ENCODE measurements around the gene SERPINB1. TPM values are rescaled to one million over a fixed set of nuclear protein-coding genes. Genes with fewer than 3 reads are reported as not detected.
A peak's percentile ranks its signal among the peaks of the same experiment; 100 is the strongest.

Gene SERPINB1
- total and polyA plus RNA-seq, 2 experiments from 2014 or later: 5.6 to 6.5 TPM

DNA sequence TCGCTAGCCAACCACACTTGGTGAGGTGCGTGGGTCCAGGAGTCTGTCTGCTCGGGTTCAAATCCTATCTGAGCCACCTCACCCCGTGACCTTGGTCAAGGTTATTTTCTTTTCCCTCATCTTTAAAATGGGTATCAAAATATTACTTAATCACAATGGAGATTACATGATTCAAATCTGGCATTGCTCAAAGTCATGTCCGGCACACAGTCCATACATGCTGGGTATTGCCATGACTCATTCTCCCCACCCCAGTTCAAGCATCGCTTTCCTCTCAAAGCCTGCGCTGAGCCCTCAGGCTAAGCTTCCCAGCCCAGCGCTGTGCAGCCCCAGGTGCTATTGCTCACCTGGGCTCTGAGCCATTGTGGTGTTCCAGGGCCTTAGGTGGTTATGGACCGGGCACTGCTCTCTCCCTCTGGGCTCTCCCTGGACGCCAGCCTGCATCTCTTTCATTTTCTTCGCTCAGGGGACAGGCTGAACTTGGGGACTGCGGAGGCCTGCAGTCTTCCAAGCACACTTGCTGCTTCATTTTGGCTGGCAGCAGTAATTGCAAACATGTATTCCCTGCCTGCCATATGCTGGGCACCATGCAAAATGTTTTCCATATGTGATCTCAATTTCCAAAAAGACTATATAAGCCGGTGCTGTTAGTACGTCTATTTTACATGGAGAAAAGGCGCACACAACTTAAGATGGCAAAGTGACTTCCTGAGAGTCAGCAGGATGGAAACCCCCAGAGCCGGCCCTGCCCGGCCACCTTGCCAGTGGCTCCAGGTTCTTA, 49.1 kb downstream of the SERPINB1 start (continued):
- TF ChIP-seq, protein P1, sequence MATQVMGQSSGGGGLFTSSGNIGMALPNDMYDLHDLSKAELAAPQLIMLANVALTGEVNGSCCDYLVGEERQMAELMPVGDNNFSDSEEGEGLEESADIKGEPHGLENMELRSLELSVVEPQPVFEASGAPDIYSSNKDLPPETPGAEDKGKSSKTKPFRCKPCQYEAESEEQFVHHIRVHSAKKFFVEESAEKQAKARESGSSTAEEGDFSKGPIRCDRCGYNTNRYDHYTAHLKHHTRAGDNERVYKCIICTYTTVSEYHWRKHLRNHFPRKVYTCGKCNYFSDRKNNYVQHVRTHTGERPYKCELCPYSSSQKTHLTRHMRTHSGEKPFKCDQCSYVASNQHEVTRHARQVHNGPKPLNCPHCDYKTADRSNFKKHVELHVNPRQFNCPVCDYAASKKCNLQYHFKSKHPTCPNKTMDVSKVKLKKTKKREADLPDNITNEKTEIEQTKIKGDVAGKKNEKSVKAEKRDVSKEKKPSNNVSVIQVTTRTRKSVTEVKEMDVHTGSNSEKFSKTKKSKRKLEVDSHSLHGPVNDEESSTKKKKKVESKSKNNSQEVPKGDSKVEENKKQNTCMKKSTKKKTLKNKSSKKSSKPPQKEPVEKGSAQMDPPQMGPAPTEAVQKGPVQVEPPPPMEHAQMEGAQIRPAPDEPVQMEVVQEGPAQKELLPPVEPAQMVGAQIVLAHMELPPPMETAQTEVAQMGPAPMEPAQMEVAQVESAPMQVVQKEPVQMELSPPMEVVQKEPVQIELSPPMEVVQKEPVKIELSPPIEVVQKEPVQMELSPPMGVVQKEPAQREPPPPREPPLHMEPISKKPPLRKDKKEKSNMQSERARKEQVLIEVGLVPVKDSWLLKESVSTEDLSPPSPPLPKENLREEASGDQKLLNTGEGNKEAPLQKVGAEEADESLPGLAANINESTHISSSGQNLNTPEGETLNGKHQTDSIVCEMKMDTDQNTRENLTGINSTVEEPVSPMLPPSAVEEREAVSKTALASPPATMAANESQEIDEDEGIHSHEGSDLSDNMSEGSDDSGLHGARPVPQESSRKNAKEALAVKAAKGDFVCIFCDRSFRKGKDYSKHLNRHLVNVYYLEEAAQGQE (IDR thresholded peaks at IDR 0.05; ENCODE audit: unreplicated experiment): no peak

DNA sequence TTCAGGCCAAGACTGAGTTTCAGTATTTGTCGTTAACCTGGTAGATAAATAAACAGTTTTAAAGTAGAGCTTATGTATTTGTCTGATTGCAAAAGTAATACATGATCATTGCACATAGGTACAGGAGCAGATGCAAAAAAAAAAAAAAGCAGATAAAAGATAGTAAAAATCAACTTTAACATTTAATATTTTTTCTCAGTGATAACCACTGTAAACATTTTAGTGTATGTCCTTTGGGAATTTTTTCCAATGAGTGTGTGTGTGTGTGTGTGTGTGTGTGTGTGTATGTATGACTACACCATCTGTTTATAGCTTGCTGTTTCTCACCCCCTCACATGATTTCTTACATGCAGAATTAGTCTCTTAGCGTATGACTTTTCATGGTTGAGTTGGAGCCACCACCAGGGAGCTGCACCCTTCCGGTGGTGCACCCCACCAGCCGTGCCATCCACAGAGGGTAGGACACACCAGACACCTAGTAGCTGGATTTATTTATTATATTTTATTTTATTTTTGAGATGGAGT, 50.2 kb downstream of the SERPINB1 start:
- Histone ChIP-seq H3K4me3 (no peak overlapping the region), H3K27ac (ENCODE audit: low read depth) (no peak overlapping the region), H3F3A (replicated peaks; ENCODE audit: low read depth) (no peaks in the 10 kb centered on the region), H2AFZ (no peak overlapping the region), H4K20me1 (replicated peaks; ENCODE audit: insufficient read depth) (no peaks in the 10 kb centered on the region), H3K36me3 (ENCODE audit: insufficient read depth) (no peaks in the 10 kb centered on the region), H3K79me2 (replicated peaks; ENCODE audit: insufficient read depth) (peaks cover 14% of the 10 kb centered on the region; the same call in 1 of the 2 replicates), H3K9me2 (ENCODE audit: insufficient read depth) (no peaks in the 10 kb centered on the region), H3K4me1 (ENCODE audit: insufficient read depth) (peaks cover 3% of the 10 kb centered on the region; the same call in 1 of the 2 replicates), H3K27me3 (ENCODE audit: insufficient read depth) (no peaks in the 10 kb centered on the region), H3K4me2 (no peak overlapping the region)
- TF ChIP-seq ZNF331 (CRISPR knock-in tag; IDR thresholded peaks at IDR 0.05; ENCODE audit: low read depth) (no peak), JUNB (IDR thresholded peaks at IDR 0.05; ENCODE audit: unreplicated experiment) (no peak), ZNF114 (CRISPR knock-in tag; IDR thresholded peaks at IDR 0.05) (no peak), EZH2 (IDR thresholded peaks at IDR 0.05; ENCODE audit: low read depth, unreplicated experiment) (no peak)
- Mint-ChIP-seq H3K4me1 (peaks cover 19% of the 10 kb centered on the region), H3K36me3 (ENCODE audit: low read depth) (peaks cover 12% of the 10 kb centered on the region), H3K9me3 (no peaks in the 10 kb centered on the region; the same call in 2 of the 3 replicates), H3K27ac (peak overlapping the region; percentile 94), H3K4me3 (no peak overlapping the region), H3K27me3 (ENCODE audit: insufficient read depth, low read depth, poor library complexity) (no peaks in the 10 kb centered on the region)
- DNase-seq (ENCODE audit: low spot score): no peak
- ATAC-seq: no peak

DNA sequence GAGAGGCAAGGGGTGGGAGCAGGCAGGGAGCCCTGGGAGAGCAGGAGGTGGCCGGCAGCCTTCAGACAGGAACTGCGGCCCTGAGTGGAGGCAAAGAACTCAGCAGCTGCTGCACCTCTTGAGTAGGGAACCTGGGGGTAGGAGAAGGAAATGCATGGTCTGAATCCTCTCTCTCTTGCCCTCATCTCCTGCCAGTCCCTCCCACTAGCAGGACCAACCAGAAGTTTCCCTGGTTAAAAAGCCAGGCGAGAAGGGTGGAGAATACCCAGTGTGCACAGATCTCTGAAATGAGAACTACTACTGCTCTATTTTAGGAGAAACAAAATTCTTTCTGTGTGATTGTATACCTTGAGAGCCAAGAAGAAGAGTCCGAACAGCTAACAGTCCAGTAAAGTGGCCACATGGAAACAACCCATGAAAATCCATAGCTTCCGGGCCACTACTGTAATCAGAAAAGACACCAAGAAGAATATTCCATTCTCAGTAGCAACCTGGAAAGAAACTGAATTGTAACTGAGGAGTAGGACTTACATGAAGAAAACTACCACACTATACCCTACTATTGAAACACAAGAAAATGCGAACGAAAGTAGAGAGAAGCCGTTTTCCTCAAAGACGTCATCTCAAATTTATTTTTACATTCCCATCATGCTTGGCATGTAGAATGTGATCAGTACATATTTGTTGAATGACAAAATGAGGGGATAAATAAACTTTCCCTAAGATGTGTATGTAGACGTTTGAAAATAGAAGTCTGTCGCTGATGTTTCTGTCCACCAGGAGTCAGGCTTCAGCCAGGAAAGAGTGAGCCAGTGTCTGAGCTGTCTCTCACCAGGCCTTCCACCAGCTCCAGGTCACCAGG, 50.8 kb downstream of the SERPINB1 start:
- no peaks in the 10 kb centered on the region for H3F3A ChIP-seq (replicated peaks; ENCODE audit: low read depth)
- no peak overlapping the region for H3K4me2 ChIP-seq
- Mint-ChIP-seq H3K27me3 (ENCODE audit: insufficient read depth, low read depth, poor library complexity) (no peaks in the 10 kb centered on the region), H3K4me3 (no peak overlapping the region; the same call in 2 of the 3 replicates), H3K27ac (peak overlapping the region; percentile 94), H3K9me3 (no peaks in the 10 kb centered on the region; the same call in 2 of the 3 replicates), H3K4me1 (peaks cover 19% of the 10 kb centered on the region), H3K36me3 (ENCODE audit: low read depth) (peaks cover 18% of the 10 kb centered on the region)
- no peaks in the 10 kb centered on the region for H3K27me3 ChIP-seq (ENCODE audit: insufficient read depth)
- peaks cover 14% of the 10 kb centered on the region; the same call in 1 of the 2 replicates for H3K79me2 ChIP-seq (replicated peaks; ENCODE audit: insufficient read depth)
- no peak overlapping the region for H2AFZ ChIP-seq
- peak; percentile 93 for ATAC-seq
- no peaks in the 10 kb centered on the region for H3K9me2 ChIP-seq (ENCODE audit: insufficient read depth)
- peak; percentile 87 for DNase-seq (ENCODE audit: low spot score)
- 0 out of 2 replicates have a peak, but pooled peaks cover 4% of the 10 kb centered on the region for H3K36me3 ChIP-seq (ENCODE audit: insufficient read depth)
- H4K20me1 ChIP-seq (replicated peaks; ENCODE audit: insufficient read depth): no peaks in the 10 kb centered on the region
- H3K4me3 ChIP-seq: no peak overlapping the region
- peak overlapping the region; percentile 65; the same call in 1 of the 2 replicates for H3K27ac ChIP-seq (ENCODE audit: low read depth)
- H3K4me1 ChIP-seq (ENCODE audit: insufficient read depth): peaks cover 3% of the 10 kb centered on the region; the same call in 1 of the 2 replicates
- TF ChIP-seq, protein P2, sequence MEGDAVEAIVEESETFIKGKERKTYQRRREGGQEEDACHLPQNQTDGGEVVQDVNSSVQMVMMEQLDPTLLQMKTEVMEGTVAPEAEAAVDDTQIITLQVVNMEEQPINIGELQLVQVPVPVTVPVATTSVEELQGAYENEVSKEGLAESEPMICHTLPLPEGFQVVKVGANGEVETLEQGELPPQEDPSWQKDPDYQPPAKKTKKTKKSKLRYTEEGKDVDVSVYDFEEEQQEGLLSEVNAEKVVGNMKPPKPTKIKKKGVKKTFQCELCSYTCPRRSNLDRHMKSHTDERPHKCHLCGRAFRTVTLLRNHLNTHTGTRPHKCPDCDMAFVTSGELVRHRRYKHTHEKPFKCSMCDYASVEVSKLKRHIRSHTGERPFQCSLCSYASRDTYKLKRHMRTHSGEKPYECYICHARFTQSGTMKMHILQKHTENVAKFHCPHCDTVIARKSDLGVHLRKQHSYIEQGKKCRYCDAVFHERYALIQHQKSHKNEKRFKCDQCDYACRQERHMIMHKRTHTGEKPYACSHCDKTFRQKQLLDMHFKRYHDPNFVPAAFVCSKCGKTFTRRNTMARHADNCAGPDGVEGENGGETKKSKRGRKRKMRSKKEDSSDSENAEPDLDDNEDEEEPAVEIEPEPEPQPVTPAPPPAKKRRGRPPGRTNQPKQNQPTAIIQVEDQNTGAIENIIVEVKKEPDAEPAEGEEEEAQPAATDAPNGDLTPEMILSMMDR (conservative IDR thresholded peaks at IDR 0.05; ENCODE audit: low read depth in 2 of 2): peak; percentile 83 to 88
- TF ChIP-seq NANOG (IDR thresholded peaks at IDR 0.05; ENCODE audit: borderline replicate concordance): no peak
- TF ChIP-seq, protein P3, sequence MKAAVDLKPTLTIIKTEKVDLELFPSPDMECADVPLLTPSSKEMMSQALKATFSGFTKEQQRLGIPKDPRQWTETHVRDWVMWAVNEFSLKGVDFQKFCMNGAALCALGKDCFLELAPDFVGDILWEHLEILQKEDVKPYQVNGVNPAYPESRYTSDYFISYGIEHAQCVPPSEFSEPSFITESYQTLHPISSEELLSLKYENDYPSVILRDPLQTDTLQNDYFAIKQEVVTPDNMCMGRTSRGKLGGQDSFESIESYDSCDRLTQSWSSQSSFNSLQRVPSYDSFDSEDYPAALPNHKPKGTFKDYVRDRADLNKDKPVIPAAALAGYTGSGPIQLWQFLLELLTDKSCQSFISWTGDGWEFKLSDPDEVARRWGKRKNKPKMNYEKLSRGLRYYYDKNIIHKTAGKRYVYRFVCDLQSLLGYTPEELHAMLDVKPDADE (IDR thresholded peaks at IDR 0.05): no peak
- TF ChIP-seq JUNB (IDR thresholded peaks at IDR 0.05; ENCODE audit: unreplicated experiment): no peak

Data from GM23338 (cell line).